K562 (cell line): ENCODE measurements around the gene CRYAB. TPM values are rescaled to one million over a fixed set of nuclear protein-coding genes. Genes with fewer than 3 reads are reported as not detected.

Experiments
- E2F3 ChIP-seq: fragments of 250-450 bp; sonication (Bioruptor Pico); IDR thresholded peaks from 2 replicates; pipeline ENCODE4 v1.4.0; 2020; ENCODE audit warnings: mild to moderate bottlenecking
- ELF1 ChIP-seq: fragments of 200-800 bp; sonication (Bioruptor generic); IDR thresholded peaks from 2 replicates; pipeline ENCODE4 v1.6.1; 2016; ENCODE audit warnings: missing genetic modification characterization, missing compliant biosample characterization
- EP400 ChIP-seq: fragments of 450-650 bp; IDR thresholded peaks from 2 replicates; pipeline ENCODE4 v1.6.1; 2017; ENCODE audit warnings: antibody characterized with exemption, mild to moderate bottlenecking, moderate library complexity
- KDM5B ChIP-seq: fragments of 200-600 bp; sonication (generic); IDR thresholded peaks from 2 replicates; pipeline ENCODE4 v1.6.1; 2012; ENCODE audit warnings: low read depth, mild to moderate bottlenecking, moderate library complexity, low read length, control low read depth, inconsistent platforms; ENCODE audit not compliant: insufficient replicate concordance
- MBD2 ChIP-seq: sonication (generic); IDR thresholded peaks from 2 replicates; pipeline ENCODE4 v1.6.1; 2016; ENCODE audit warnings: low read depth, borderline replicate concordance
- MITF ChIP-seq: IDR thresholded peaks from 2 replicates; pipeline ENCODE4 v1.6.1; 2014; ENCODE audit warnings: antibody characterized with exemption
- MTA2 ChIP-seq: fragments of 450-650 bp; IDR thresholded peaks from 2 replicates; pipeline ENCODE4 v1.6.1; 2016; ENCODE audit warnings: low read depth
- NR4A1 ChIP-seq, 2 experiments: fragments of 250-450 bp in 1 of 2; fragments of 450-650 bp in 1 of 2; sonication (Bioruptor Pico) in 1 of 2; IDR thresholded peaks; 2 replicates each; pipeline versions ENCODE4 v1.4.0 to v1.6.1; 2016 to 2020; ENCODE audit warnings: mild to moderate bottlenecking in 2 of 2, missing compliant biosample characterization in 1 of 2, missing genetic modification characterization in 1 of 2, moderate library complexity in 1 of 2
- PHF8 ChIP-seq: fragments of 200-600 bp; sonication (generic); IDR thresholded peaks from 2 replicates; pipeline ENCODE4 v1.6.1; 2012; ENCODE audit warnings: mixed run types, mild to moderate bottlenecking, inconsistent platforms, low read length, moderate library complexity, borderline replicate concordance
- RAD51 ChIP-seq: fragments of 450-650 bp; IDR thresholded peaks from 2 replicates; pipeline ENCODE4 v1.7.1; 2016; ENCODE audit warnings: low read depth, mild to moderate bottlenecking, borderline replicate concordance
- RCOR1 ChIP-seq, 2 experiments: IDR thresholded peaks; 2 replicates each; pipeline ENCODE4 v1.6.1; 2012; ENCODE audit warnings: low read depth in 2 of 2, low read length in 2 of 2, borderline replicate concordance in 1 of 2, improper control_type of control experiment in 1 of 2
- SNRNP70 ChIP-seq: fragments of 200-400 bp; formaldehyde crosslinking; optimal IDR thresholded peaks from 2 replicates; pipeline ENCODE3; 2017; ENCODE audit warnings: low read depth, low read length
- TAF9B ChIP-seq: fragments of 450-650 bp; IDR thresholded peaks from 2 replicates; pipeline ENCODE4 v1.6.1; 2018; ENCODE audit warnings: mild to moderate bottlenecking; ENCODE audit not compliant: partially characterized antibody
- TRIM24 ChIP-seq, 2 experiments: fragments of 450-650 bp; IDR thresholded peaks; 2 replicates each; pipeline ENCODE4 v1.6.1; 2016
- USF2 ChIP-seq: sonication (generic); formaldehyde crosslinking; IDR thresholded peaks from 2 replicates; pipeline ENCODE4 v1.5.0; 2020; ENCODE audit warnings: missing genetic modification reagents
- ZBTB34 ChIP-seq: fragments of 250-450 bp; sonication (Bioruptor Pico); IDR thresholded peaks from 2 replicates; pipeline ENCODE4 v1.8.0; 2021; ENCODE audit warnings: mild to moderate bottlenecking, moderate library complexity
- ZNF165 ChIP-seq: fragments of 250-450 bp; sonication (Bioruptor Pico); IDR thresholded peaks from 2 replicates; pipeline ENCODE4 v1.4.0; 2020; ENCODE audit warnings: borderline replicate concordance
- ZNF253 ChIP-seq: fragments of 250-450 bp; sonication (Bioruptor Pico); conservative IDR thresholded peaks from 2 replicates; pipeline ENCODE4 v1.6.1; 2021; ENCODE audit warnings: mild to moderate bottlenecking
- ZNF395 ChIP-seq: fragments of 200-800 bp; sonication (Bioruptor generic); IDR thresholded peaks from 2 replicates; pipeline ENCODE4 v1.6.1; 2017; ENCODE audit warnings: missing genetic modification characterization, missing compliant biosample characterization
- ZNF445 ChIP-seq: fragments of 250-450 bp; sonication (Bioruptor Pico); IDR thresholded peaks from 2 replicates; pipeline ENCODE4 v1.4.0; 2020; ENCODE audit warnings: low read depth, mild to moderate bottlenecking, moderate library complexity
- ZNF766 ChIP-seq: fragments of 200-800 bp; sonication (Bioruptor generic); conservative IDR thresholded peaks from 2 replicates; pipeline ENCODE4 v1.6.1; 2016; ENCODE audit warnings: missing genetic modification characterization, missing compliant biosample characterization
- polyA plus RNA-seq, 8 experiments: library from polyadenylated mRNA; depleted of rRNA in 4 of 8; stranded (reverse) in 5 of 8; unstranded in 3 of 8; fragments of >200 nt; fragmentation: Nextera tagmentation in 2 of 8; fragmentation: Illumina TruSeq in 1 of 8; extraction: Ambion mirVana in 2 of 8; extraction: Trizol in 1 of 8; gene quantifications; 2 replicates each; pipeline versions ENCODE4 v1.2.1 to v1.2.3, GENCODE V29; 2011 to 2014; ENCODE audit warnings: inconsistent platforms in 1 of 8, missing spikeins in 1 of 8
- total RNA-seq, 7 experiments: library from RNA; depleted of rRNA in 6 of 7; stranded (reverse); fragments of >200 nt in 6 of 7; fragmentation: Illumina TruSeq in 2 of 7; extraction: Trizol in 2 of 7; gene quantifications; 2 replicates each; pipeline versions ENCODE4 v1.2.1 to v1.2.3, GENCODE V29; 2011 to 2021; ENCODE audit warnings: low replicate concordance in 1 of 7

CRYAB gene
- total and polyA plus RNA-seq, 9 of the 15 experiments (the other 6 are each of a cell fraction or from before 2014, with no cell fraction given): 0.83 to 7.5 (median 3.6) TPM

GRCh38 chr11:111870886-111871692 is 40.5 kb downstream of the CRYAB start, which contains the start of gene ALG9 (continued):
- no peak for TF ChIP-seq ZNF445 (CRISPR knock-in tag)
- no peak for TF ChIP-seq ZNF395 (CRISPR knock-in tag)
- no peak for TF ChIP-seq ZNF253 (CRISPR knock-in tag)
- no peak for TF ChIP-seq MTA2
- TF ChIP-seq RCOR1 (IDR thresholded peaks at IDR 0.05; ENCODE audit: borderline replicate concordance in 1 of 2, low read depth in 2 of 2, low read length in 2 of 2): peak in 1 of 2 experiments; percentile 57; a peak in 1 of 4 replicates
- 0 out of 2 replicates have a peak, but pooled peaks have one; percentile 24 for TF ChIP-seq MITF
- TF ChIP-seq EP400: peak; percentile 73
- TF ChIP-seq KDM5B: peak; percentile 67
- peak in 1 of 2 experiments; percentile 44; a peak in 1 of 4 replicates for TF ChIP-seq TRIM24 (IDR thresholded peaks at IDR 0.05)
- TF ChIP-seq PHF8: peak; percentile 86; the same call in 1 of the 2 replicates
- no peak for TF ChIP-seq RAD51
- no peak for TF ChIP-seq NR4A1 (CRISPR knock-in tag; IDR thresholded peaks at IDR 0.05)
- no peak for TF ChIP-seq NR4A1 (tag; IDR thresholded peaks at IDR 0.05)
- TF ChIP-seq MBD2: 0 out of 2 replicates have a peak, but pooled peaks have one; percentile 36
- TF ChIP-seq SNRNP70: no peak
- TF ChIP-seq E2F3 (CRISPR knock-in tag): no peak
- no peak for TF ChIP-seq USF2 (CRISPR knock-in tag)
- TF ChIP-seq ZNF766: 0 out of 2 replicates have a peak, but pooled peaks have one; percentile 25
- TF ChIP-seq ZBTB34: no peak
- no peak for TF ChIP-seq ZNF165 (CRISPR knock-in tag)
- no peak for TF ChIP-seq TAF9B
- peak; percentile 17; the same call in 1 of the 2 replicates for TF ChIP-seq ELF1
